Activated CD4-positive, alpha-beta T cell treated with anti-CD3 and anti-CD28 coated beads, Interleukin-2, amount 50 U/mL, for 48 hours (primary cell): ENCODE results near the gene CGGBP1.

Experiments
- DNase-seq, 2 experiments: peaks; one replicate each; pipeline ENCODE4 v3.0.0-alpha.2; 2020

The CGGBP1 gene, protein sequence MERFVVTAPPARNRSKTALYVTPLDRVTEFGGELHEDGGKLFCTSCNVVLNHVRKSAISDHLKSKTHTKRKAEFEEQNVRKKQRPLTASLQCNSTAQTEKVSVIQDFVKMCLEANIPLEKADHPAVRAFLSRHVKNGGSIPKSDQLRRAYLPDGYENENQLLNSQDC

DNA sequence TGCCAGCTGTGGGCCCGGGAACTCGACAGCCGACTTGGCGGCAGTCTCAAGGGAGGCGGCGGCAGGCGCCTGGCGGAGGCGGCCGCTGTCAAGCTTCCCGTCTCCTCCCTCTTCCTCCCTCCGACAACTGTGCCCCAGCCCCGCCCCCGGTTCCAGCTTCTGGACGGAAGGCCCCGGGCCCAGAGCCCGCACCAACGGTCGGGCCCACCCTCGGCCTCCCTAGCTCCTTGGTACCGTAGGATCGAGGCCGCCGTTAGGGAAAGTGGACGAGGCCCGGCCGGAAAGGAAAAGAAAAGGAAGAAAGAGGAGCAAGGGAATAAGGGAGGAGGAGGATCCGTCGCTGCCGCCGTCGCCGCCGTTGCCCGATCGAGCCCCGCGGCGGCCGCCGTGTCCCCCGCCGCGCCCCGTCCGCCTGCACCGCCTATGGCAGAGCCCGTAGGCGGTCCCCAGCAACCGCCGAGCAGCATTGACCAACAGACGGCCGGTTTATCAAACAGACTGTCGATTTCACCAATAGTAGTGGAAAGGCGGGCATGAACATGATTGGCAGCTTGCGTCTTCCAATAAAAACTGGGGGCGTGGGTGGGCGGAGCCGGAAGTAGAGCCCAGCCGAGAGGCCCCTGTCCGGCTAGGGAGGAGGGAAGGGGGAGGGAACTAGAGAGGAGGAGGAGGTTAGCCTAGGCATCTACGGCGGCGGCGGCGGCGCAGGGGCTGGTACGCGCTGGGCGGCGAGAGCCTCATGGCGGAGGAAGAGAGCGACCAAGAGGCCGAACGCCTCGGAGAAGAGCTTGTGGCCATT, at the start of gene CGGBP1, which contains the start of gene ZNF654:
TSS of gene CGGBP1 (minus strand) at position 425 of the 799 bp plus-strand sequence. CDS start 3,029 bp downstream, outside the sequence.
TSS of gene ZNF654 (plus strand) at position 675 of the 799 bp plus-strand sequence. CDS start at position 740, 65 bp downstream.
- DNase-seq: peak; percentile 99

DNA sequence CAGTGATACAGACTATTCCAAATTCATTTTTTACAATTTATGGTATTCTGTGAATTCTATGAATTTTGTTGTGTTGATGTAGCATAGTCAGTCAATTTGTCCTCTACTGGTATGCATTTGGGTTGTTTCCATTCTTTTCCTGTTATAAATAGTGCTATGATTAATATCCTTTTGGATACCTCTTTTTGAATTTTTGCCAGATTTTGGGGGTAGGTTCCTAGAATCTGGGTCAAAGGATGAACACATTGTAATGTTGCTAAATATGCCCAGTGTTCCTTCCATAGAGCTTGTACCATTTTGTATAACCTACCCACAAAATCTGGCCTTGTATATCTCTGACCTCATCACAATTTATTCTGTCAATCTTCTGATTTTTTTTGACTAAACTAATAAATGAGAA, 46.5 kb upstream of the CGGBP1 start:
- no peak for DNase-seq

DNA sequence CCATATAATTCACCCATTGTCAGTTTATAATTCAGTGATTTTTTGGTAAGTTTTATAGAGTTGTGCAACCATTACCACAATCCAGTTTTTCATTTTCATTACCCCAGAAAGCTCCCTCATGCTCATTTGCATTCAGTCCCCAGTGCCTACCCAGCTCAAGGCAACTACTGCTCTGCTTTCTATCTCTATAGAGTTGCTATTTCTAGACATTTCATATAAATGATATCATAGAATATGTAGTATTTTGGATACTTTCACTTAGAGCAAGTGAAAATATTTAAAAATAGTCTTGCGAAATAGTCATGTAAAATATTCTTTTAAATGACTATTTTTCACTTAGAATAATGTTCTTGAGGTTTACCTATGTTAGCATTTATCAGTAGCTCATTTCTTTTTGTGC, 42.3 kb upstream of the CGGBP1 start:
- no peak for DNase-seq

DNA sequence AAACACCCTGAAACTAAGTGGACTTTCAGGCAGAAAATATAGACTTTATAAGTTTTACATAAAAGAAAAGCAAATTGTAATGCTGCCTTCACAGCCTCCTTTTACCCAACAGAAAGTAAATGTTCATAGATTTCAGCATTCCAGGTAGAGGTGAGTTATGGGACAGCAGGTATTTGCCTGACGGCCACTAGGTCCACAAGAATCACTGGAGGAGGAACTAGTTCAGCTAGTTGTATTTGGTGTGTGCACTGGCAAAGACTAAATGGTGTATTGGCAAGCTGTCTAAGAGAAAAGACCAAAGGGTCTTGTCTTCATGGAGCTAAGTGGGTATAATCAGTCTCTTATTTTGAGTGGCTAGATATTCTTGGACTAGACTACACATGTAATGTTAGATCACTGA, 34.5 kb upstream of the CGGBP1 start:
- no peak for DNase-seq

DNA sequence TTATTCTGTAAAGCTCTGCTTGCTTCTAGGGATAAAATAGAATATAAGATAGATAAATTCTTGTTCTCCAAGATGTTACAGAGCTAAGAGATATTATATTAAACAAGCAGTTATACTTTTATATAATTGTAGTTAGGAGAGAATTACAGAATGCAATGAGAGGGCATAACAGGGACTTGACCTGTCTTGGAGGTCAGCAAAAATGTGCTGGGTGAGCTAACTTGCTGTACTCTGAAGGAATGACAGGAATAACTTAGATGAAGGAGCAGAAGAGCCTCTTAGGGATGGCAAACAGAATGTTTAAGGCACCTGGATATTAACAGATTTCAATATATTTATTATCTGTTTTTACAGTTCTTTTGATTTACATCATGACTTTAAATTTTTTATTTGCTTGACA, 33.5 kb upstream of the CGGBP1 start:
- DNase-seq: no peak

DNA sequence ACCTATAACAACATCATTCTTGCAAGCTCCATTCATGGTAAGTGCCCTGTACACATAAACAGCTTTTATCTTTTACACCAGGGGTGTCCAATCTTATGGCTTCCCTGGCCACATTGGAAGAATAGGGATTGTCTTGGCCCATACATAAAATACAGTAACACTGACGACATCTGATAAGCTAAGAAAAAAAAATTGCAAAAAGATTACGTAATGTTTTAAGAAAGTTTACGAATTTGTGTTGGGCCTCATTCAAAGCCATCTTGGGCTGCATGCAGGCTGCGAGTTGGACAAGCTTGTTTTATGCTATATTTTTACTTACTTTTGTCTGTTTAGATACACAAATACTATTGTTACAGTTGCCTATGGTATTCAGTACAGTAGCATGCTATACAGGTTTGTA, 31.9 kb upstream of the CGGBP1 start:
- no peak for DNase-seq

DNA sequence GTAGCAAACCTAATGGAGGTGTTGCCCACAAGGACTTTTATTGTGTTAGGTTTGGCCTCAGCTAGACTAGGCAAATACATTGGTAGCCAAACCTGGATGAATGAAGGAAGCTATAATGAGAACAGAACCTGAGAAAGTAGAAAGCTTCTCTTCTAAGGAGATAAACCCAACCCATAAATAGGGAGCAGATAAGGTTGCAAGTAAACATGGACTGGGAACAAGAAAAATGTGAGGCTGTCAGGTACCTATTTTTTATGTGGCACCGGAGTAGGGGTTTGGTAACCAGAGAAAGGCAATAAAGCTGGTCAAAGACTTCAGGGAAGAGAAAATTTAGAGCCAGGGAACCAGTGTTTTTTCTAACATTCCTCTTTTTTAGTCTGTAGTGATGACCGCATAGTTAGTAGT, 25.3 kb upstream of the CGGBP1 start:
- no peak for DNase-seq

DNA sequence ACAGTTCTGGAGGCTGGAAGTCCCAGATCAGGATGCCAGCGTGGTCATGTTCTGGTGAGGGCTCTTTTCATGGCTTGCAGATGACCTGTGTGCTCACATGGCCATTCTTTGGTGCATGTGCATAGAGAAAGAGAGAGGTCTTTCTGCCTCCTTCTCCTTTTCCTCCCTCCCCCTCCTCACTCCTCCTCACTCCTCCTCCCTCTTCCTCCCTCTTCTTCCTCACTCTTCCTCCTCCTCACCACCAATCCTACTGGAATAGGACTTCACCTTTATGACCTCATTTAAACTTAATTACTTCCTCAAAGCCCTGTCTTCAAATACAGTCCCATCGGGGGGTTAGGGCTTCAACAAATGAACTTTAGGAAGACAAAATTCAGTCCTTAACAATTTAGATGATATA, 24.0 kb upstream of the CGGBP1 start:
- DNase-seq: no peak

DNA sequence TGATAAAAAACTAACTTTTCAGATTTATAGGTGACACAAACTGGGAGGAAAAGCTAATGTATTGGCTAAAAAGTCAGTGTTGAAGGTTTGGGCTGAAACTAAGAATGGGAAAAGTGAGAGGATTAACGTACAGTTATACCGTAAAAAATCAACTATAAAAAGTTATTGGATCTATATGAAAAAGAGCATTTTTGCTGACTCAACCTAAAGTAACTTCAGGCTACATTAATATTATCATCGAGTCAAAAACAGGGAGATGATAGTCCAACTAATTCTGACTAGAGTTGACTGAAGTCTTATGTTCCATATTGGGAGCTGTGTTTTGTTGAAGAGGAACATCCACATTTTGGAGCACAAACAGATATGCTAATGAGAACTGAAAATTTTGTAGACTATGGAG, 20.1 kb upstream of the CGGBP1 start:
- DNase-seq: no peak

DNA sequence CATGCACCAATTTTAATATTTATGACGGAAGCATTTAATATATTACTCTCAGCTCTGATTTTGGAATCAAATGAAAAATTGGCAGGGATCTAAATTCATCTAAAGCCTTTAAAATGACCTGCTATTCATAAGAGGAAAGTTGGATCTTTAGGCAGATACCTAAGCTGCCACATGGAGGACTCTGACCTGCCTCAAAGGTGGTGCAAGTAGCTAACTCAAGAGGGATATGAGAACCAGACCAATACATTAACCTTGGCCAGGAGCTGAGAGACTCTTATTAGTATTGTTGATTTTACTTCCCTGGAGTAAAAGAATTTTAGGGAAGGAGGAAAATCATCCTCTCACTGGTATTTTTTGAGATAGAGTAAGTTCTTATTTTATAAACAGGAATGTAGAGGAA, 17.9 kb upstream of the CGGBP1 start:
- DNase-seq: no peak

DNA sequence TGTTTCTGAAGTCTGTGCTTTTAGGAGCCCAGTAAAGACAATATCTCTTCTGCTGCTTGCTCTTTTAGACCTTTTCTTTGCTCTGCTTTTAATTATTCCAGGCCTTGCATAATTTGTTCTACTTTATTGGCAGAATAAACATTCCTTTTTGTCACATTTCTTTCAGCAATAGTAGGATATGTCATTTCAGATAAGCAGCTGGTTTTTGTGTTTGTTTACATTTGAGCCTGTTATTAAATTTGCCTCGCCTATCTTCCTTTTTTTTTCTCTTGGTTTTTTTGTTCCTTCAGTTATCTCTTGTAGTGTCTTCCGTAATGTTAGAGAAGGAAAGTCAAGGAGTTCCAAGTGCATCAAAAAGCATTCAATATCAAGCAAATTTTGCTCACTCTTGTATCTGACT, 16.7 kb upstream of the CGGBP1 start:
- DNase-seq: no peak

DNA sequence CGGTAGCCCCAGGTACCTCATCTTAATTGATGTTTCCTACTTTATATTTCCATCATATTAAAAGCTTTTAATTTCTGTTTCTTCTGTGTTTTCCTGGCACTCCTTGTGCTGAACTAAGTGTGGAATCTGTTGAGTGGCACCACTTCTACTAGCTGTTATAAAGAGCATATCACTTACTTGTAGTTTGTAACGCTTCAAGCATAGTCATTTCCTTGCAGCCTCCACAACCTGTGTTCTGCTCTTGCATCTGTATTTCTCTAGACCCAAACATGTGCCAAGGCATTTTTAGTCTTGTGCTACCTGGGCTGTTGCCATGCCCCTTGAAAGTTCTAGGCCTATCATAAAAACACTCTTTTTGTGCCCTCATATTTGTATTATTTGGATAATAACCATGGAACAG, 16.3 kb upstream of the CGGBP1 start:
- no peak for DNase-seq

DNA sequence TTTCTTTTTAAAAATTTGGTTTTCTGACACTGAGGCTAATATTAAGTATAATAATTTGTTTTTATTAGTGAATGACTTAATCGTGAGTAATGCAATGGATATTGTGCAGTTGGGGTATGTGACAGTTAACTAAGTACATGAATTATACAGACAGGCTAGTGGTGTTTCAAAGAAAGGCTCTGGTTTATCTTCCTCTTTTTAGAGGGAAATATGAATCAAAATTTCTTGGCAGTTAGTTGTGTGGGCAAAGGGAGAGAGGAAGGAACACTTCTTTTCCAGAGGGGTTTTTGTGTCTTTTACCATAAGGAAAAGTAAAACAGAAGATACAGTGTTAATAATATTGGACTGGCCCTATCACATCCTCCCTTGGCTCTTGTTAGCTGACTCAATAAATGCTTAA, 2.9 kb upstream of the CGGBP1 start:
- no peak for DNase-seq

DNA sequence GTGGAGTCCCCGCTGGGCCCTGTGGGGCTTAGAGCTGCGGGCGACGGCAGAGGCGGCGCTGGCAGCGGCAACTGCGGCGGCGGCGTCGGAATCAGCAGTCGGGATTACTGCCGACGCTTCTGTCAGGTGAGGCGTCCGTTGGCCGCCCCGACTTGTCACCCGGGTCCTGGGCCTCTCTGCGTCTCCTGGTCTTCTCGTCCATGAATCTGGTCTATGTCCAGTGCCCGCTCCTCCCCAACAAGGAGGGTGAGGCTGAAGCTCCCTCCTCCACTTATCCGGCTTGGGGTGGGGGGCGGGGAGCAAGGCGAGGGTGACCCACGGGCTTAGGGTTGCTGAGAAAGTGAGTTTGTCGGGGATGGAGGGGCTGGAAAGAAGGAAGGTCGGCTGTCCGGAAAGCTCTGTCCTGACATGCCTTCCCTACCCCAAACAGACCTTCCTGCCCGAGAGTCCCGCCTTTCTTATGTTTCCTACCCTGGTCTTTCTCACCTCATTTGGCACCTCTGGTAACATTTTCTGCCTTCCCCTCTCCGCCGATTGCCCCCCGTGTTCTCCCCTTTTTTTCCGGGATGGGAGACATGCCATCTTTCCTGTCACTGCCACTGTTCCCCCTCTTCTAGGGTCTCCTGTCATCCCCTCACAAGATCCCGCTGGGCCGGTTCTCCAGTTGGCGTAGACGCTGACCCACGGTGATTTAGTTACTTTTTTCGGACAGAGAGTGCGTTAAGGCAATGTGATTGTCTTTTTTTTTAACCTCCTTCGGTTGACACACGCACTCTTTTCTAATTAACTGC, 770 bp upstream of the CGGBP1 start:
- no peak for DNase-seq

DNA sequence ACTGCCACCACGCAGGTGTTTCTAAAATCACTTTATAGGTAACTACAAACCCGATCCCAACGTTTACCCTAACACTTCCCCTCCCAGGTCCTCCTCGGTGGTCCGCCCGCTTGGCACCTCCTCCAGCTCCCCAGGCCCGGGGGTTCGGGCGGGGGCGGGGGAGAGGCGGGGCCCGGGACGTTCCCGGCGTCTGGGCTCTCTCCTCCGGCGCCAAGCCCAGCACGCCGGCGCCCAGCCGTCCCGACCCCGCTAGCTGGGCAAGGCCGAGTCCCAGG, 562 bp downstream of the CGGBP1 start:
- no peak for DNase-seq

DNA sequence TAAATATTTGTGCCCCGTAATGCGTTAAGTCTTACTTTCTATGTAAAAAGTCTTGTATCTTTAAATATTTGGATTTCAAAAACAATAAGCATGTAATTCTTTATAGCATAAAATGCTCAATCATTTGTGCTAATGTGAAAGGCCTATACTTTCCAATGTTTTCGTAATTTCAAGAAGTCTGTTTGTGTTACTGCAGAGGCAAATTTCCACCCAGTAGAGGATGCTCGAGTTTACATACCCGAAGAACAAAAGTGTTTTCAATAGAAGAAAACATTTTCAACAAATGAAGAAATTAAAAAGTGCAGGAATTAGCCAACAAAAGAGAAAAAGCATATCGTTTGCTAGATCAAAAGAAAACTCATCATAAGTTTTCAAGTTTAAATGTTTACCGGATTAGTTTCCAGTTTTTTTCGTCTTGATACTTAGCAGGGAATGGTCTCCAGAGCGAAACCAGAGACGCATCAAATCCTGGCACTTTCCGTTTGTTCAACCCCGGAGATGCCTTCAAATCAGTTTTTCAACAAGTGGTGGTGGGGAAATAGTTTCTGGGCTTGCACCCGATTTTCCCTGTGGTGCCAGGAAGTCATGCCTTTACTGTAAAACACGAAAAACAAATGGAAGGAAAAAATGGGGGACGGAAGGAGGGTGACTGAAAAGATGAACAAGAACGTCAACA, 1.0 kb downstream of the CGGBP1 start:
- no peak for DNase-seq

DNA sequence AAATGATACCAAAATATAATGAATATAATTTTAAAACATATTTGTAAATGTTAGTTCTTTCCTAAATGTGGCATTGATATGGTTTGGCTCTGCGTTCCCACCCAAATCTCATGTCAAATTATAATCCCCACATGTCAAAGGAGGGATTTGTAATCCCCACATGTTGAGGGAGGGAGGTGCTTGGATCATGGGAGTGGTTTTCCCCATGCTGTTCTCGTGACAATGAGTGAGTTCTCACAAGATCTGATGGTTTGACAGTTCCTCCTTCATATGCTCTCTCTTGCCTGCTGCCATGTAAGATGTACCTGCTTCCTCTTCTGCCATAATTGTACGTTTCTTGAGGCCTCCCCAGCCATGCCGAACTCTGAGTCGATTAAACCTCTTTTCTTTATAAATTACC, 12.0 kb downstream of the CGGBP1 start:
- no peak for DNase-seq

DNA sequence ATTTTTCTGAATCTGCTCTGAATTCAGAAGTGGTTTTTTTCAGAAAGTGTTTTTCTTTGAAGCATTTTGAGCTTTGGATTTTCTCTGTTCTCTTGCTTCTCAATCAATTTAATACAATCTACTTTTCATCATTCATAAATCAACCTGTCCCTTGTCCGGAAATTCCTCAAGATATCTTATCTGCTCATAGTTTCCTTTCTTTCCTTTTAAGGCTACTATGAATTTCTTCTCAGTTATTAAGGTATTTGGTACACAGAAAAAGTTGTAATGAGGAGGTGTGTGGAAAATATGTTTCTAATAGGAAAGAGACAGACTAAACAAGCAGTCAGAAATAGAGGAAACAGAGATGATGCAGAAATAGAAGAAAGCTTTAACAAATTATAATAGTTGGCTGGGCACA, 14.4 kb downstream of the CGGBP1 start:
- DNase-seq: no peak

DNA sequence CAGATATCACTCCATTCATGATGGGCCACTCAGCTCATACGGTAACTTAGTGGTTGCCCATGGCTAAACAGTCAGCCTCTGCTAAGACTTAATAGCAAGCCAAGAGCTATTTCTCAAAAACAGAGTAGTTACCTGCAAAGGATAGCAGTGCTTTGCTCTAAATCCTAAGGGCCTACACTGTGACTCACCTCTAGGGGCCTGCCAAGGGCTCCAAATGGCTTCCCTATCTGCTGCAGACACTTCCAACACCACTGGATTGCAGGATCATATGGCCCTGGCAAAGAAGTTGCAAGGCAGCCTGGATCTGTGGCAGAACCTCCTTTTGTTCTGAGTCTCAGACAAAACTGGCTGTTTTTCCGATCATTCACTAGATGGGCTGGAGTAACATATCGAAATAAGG, 17.8 kb downstream of the CGGBP1 start:
- DNase-seq: no peak

DNA sequence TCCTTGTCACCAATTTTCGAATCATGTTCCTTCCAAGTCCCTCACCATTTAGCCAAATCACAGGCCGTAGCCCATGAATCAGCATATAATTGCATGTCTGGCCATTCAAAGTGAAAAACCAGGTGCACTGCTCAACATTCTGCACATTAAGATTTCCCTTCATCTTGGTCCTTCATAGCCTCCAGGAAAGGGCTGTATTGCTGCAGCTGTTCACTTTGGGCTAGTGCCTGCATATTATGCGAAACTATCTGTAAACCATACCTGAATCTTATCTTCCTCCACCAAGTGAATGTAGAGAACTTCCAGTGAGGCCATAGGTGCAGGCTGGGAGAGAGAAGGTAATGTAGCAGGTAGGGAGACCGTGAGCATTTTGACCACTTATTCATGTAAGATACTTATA, 18.3 kb downstream of the CGGBP1 start:
- DNase-seq: no peak

DNA sequence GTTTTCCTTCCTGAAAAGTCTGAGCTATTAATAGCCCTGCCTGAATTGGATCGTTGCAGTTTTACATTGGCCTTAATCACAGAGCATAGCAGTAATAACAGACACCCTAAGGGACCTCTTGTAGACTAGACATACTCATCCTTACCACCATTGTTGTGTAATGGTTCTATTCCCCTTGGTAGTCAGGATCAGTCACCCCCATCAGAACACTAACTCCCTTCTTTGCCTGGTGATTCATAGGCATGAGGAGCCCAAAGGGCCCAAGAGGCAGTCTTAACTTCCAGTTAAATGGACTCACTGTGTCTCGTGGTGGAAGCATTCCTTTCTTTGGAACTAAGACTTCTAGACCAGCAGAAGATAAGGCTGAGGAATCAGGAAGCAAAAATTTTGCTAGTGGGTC, 20.2 kb downstream of the CGGBP1 start:
- DNase-seq: no peak

DNA sequence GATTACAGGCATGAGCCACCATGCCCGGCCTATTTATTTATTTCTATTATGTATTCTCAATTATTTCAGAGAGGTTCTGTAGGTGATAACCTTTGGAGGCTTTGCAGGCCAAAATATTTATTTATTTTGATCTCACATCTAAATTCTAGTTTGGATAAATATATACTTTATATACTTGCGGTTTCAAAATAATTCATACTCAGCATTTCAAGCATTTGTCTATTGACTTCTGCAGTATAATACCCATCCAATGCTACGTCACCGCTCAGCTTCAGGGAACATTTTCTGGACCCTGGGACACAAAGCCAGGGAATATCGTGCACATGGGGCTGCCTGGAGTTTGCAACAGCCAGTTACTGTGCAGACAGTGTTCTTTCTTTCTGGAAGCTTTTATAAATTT, 22.6 kb downstream of the CGGBP1 start:
- no peak for DNase-seq

DNA sequence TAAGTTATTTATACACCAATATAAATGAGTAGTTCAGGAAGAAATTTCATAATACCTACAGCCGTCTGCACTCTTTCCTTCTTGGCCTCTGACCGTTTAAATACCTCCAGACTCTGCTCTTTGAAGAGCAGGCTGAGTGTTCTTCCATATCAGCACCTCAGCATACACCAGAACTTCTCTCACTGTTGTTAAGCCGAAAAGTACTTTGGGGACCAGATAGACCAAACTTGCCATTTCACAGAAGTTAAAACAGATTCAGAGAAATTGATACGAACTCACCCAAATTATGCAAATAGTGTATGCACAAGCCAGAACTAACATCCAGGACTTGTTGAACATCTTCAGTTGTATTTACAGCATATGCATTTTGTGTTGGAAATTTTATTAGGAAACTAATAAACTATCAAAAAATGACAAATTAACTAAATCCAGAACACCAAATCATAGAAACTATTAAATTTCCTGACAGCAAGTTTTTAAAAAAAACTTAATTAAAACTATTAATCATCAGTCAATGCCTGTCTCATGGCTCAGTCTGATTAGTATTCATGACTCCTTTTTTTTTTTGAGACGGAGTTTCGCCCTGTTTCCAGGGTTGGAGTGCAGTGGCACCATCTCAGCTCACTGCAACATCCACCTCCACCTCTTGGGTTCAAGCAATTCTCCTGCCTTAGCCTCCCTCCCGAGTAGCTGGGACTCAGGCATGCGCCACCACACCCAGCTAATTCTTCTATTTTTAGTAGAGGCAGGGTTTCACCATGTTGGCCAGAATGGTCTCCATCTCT, 24.1 kb downstream of the CGGBP1 start:
- DNase-seq: no peak
